Right lobe of liver (tissue), 4 donors: ENCODE results near the gene SIL1.

ENCODE experiments used
- POLR2A ChIP-seq: fragments of 450-650 bp; IDR thresholded peaks from one replicate; pipeline ENCODE4 v1.6.1; 2017; ENCODE audit warnings: antibody characterized with exemption, mild to moderate bottlenecking
- TF ChIP-seq, protein P1 (sequence below), 4 donors: fragments of 200-600 bp in 3 of 4; fragments of 450-650 bp in 1 of 4; IDR thresholded peaks; one replicate each; pipeline versions ENCODE4 v1.5.1 to v1.8.0; 2016 to 2022; ENCODE audit warnings: antibody characterized with exemption in 4 of 4, mild to moderate bottlenecking in 2 of 4
- donor health status: DM: no; HTN: no; CAD: no.
- donor health status: DM: no; HTN: no; CAD: no.
- donor health status: DM: no; HTN: yes; CAD: no.

DNA sequence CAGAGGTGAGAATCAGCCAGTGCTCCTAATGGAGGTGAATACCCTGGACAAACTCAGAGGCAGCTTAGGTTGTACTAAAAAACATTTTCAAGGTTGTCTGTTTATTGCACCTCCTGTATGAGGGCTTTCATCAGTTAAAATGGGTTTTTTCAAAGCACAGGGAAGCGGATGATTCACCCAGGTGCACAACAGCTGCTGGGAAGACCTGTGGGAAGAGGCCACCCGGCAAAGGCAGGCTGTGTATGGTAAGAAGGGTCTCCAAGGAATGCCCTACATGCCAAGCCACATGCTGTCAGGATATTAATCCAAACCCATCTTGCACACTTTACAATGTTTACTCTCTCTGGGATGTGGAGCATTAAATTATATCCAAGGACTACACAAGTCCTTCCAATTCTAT, 14.7 kb downstream of the SIL1 start:
- TF ChIP-seq, protein P1, sequence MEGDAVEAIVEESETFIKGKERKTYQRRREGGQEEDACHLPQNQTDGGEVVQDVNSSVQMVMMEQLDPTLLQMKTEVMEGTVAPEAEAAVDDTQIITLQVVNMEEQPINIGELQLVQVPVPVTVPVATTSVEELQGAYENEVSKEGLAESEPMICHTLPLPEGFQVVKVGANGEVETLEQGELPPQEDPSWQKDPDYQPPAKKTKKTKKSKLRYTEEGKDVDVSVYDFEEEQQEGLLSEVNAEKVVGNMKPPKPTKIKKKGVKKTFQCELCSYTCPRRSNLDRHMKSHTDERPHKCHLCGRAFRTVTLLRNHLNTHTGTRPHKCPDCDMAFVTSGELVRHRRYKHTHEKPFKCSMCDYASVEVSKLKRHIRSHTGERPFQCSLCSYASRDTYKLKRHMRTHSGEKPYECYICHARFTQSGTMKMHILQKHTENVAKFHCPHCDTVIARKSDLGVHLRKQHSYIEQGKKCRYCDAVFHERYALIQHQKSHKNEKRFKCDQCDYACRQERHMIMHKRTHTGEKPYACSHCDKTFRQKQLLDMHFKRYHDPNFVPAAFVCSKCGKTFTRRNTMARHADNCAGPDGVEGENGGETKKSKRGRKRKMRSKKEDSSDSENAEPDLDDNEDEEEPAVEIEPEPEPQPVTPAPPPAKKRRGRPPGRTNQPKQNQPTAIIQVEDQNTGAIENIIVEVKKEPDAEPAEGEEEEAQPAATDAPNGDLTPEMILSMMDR (IDR thresholded peaks at IDR 0.05) = no peak
- TF ChIP-seq POLR2A = no peak
